ENCODE results near the gene TAS1R1.
A peak's percentile ranks its signal among the peaks of the same experiment; 100 is the strongest.

TAS1R1 gene

DNA sequence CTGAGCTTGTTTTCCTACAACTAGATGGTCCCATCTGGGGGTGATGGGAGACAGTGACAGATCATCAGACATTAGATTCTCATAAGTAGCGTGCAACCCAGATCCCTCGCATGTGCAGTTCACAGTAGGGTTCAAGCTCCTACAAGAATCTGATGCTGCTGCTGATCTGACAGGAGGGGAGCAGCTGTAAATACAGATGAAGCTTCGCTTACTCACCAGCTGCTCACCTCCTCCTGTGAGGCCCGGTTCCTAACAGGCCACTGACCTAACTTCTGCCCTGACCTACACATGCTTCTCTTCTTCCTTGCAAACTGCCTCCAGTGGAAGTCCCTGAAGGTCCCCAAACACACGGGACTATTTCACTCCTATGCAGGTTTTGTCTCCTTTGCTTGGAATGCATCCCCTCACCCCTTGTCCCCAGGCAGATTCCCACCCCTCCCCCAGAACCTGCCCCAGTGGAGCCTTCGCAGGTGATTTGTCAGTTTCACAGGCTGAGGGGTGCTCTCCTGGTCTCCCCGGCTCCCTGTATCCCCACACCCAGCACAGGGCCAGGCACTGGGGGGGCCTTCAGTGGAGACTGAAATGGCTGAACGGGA, 19.0 kb downstream of the TAS1R1 start:
- no peak for DNase-seq (ENCODE audit: low spot score)

DNA sequence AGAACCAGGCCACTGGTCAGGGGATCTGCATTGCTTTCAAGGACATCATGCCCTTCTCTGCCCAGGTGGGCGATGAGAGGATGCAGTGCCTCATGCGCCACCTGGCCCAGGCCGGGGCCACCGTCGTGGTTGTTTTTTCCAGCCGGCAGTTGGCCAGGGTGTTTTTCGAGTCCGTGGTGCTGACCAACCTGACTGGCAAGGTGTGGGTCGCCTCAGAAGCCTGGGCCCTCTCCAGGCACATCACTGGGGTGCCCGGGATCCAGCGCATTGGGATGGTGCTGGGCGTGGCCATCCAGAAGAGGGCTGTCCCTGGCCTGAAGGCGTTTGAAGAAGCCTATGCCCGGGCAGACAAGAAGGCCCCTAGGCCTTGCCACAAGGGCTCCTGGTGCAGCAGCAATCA, 19.7 kb downstream of the TAS1R1 start:
- DNase-seq (ENCODE audit: low spot score) = no peak

DNA sequence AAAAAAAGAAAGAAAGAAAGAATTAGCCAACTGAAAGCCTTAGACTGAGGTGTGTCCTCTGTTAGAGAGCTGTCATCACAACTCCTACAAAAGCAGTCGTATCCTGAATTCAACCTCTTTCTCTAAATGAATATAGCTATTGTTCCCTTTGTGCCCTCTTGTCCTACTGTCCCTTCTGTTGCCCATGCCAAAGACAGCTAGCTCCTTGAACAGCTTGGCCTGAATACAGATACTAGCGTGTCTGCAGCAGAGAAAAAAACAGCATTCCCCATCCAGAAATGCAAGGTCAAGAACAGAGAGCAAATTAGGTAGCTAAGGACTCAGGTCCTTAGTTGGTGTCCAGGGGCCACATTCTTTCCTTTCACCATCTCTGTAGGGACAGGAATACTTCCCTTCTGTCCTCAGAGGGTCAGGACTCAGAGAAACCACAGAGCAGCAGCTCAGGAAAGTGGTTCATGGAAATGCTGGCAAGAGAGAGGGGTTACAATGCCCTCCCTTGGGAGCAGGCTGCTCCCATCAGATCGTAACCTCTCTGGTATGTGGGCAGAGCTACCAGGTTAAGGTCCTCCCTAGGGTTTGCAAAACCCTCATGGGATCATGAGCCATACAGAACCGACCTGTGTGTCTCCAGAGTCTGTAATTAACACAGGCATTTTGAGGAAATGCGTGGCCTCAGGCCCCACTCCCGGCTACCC, 22.9 kb downstream of the TAS1R1 start:
- no peak for DNase-seq (ENCODE audit: low spot score)

DNA sequence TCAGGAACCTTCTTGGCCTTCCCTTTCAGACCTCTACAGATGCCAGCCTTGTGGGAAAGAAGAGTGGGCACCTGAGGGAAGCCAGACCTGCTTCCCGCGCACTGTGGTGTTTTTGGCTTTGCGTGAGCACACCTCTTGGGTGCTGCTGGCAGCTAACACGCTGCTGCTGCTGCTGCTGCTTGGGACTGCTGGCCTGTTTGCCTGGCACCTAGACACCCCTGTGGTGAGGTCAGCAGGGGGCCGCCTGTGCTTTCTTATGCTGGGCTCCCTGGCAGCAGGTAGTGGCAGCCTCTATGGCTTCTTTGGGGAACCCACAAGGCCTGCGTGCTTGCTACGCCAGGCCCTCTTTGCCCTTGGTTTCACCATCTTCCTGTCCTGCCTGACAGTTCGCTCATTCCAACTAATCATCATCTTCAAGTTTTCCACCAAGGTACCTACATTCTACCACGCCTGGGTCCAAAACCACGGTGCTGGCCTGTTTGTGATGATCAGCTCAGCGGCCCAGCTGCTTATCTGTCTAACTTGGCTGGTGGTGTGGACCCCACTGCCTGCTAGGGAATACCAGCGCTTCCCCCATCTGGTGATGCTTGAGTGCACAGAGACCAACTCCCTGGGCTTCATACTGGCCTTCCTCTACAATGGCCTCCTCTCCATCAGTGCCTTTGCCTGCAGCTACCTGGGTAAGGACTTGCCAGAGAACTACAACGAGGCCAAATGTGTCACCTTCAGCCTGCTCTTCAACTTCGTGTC, 23.7 kb downstream of the TAS1R1 start:
- no peak for DNase-seq (ENCODE audit: low spot score)

DNA sequence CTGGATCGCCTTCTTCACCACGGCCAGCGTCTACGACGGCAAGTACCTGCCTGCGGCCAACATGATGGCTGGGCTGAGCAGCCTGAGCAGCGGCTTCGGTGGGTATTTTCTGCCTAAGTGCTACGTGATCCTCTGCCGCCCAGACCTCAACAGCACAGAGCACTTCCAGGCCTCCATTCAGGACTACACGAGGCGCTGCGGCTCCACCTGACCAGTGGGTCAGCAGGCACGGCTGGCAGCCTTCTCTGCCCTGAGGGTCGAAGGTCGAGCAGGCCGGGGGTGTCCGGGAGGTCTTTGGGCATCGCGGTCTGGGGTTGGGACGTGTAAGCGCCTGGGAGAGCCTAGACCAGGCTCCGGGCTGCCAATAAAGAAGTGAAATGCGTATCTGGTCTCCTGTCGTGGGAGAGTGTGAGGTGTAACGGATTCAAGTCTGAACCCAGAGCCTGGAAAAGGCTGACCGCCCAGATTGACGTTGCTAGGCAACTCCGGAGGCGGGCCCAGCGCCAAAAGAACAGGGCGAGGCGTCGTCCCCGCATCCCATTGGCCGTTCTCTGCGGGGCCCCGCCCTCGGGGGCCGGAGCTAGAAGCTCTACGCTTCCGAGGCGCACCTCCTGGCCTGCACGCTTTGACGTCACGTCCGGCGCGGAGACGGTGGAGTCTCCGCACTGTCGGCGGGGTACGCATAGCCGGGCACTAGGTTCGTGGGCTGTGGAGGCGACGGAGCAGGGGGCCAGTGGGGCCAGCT, 24.4 kb downstream of the TAS1R1 start, which contains the start of gene ZBTB48:
Gene ZBTB48, plus strand, starts transcription at position 621 of the 745 bp plus-strand sequence. CDS start 616 bp downstream, outside the sequence.
- DNase-seq (ENCODE audit: low spot score) = peak; percentile 100

DNA sequence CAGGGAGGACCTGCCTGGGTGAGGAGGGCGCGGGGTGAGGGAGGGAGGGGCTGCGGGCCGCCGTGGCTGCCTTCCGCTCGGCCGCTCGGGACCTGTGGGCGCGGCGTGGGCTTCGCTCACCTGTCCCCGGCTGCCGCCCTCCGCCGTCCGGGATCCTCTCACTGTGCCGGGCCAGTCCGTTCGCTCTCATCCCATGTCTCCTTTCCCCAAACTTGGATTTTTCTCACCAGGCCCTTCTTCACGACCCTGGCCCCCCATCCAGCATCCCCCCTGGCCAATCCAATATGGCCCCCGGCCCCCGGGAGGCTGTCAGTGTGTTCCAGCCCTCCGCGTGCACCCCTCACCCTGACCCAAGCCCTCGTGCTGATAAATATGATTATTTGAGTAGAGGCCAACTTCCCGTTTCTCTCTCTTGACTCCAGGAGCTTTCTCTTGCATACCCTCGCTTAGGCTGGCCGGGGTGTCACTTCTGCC, 25.0 kb downstream of the TAS1R1 start:
- no peak for DNase-seq (ENCODE audit: low spot score)

DNA sequence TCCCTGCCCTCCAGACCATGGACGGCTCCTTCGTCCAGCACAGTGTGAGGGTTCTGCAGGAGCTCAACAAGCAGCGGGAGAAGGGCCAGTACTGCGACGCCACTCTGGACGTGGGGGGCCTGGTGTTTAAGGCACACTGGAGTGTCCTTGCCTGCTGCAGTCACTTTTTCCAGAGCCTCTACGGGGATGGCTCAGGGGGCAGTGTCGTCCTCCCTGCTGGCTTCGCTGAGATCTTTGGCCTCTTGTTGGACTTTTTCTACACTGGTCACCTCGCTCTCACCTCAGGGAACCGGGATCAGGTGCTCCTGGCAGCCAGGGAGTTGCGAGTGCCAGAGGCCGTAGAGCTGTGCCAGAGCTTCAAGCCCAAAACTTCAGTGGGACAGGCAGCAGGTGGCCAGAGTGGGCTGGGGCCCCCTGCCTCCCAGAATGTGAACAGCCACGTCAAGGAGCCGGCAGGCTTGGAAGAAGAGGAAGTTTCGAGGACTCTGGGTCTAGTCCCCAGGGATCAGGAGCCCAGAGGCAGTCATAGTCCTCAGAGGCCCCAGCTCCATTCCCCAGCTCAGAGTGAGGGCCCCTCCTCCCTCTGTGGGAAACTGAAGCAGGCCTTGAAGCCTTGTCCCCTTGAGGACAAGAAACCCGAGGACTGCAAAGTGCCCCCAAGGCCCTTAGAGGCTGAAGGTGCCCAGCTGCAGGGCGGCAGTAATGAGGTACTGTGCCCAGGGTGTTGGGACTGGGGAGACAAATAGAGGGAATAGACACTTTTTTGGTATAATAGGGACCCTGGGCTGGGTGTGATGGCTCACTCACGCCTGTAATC, 25.7 kb downstream of the TAS1R1 start:
- DNase-seq (ENCODE audit: low spot score) = no peak

DNA sequence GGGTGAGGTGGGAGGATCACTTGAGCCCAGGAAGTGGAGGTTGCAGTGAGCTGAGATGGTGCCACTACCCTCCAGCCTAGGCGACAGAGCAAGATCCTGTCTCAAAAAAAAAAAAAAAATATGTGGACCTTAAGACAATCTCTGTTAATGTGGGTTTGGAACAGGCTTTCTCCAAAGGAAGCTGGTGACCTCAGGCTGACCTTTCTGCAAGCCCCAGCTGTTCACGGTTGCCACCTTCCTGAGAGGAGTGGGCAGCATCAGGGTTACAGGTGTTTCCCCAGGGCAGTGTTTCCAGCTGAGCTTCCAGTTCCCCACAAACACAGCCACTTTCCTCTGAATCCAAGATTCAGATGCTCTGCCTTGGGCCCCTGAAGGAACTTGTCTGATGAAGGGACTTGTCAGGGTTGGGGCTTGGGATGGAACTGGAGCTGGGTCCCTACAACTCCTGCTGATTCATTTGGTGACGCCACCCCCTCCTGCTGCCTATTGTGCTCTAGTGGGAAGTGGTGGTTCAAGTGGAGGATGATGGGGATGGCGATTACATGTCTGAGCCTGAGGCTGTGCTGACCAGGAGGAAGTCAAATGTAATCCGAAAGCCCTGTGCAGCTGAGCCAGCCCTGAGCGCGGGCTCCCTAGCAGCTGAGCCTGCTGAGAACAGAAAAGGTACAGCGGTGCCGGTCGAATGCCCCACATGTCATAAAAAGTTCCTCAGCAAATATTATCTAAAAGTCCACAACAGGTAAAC, 26.6 kb downstream of the TAS1R1 start:
- no peak for DNase-seq (ENCODE audit: low spot score)

DNA sequence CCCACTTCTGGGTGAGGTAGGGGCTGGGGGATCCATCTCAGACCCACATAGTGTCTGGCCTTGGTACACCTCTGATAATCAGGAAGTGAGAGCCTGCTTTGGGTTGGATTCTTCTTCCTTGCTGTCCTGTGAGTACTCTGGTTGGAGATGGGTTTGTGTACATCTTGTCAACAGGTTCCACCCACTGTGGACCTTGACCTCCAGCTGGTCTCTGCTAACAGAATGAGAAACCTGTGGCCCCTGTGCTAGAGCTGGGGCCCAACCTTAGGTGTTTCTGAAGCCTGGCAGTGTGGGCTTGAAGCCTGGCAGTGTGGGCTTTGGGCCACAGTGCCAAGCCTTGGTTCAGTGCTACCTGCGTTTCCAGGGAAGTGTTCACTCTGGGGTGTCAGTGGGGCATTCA, 27.3 kb downstream of the TAS1R1 start:
- DNase-seq (ENCODE audit: low spot score) = no peak

DNA sequence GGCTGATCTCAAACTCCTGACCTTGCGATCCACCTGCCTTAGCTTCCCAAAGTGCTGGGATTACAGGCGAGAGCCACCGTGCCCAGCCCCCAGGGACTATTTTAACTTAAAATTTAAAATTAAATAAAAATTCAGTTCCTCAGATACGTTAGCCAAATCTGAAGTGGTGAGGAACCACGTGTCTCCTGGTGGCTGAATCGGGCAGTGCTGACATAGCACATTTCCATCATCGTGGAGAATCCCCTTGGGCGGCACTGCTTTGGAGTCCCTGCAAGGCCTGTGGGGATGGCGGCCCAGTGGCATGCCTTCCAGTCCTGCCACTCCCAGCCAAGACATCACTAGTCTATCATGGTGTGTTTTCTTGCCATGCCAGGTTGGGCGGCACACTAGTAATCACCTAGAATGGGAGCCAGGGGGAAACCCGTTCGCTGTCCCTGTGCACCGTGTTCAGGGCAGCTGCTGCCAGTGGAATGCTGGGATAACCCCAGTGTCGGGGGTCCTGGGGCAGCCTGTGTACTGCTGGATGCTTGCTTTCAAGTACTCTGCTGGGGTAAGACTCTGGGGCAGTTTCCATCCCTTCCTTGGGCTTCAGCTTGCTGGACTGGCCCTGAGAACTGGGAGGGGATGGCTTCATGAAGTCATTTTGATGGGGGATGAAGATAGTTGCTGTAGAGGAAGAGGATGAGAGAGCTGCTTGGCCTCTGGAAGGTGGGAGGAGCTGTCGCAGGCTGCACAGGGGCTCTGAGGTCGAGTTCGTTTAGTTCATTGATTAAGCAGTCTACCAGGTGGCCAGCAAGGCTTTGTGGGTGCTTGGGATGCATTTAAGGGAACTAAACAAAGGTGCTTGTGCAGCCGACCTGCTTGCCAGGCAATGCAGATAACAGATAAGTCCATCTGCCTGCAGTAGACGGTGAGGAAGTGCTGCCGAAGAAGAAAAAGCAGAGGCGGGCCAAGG, 29.3 kb downstream of the TAS1R1 start:
- DNase-seq (ENCODE audit: low spot score) = no peak

DNA sequence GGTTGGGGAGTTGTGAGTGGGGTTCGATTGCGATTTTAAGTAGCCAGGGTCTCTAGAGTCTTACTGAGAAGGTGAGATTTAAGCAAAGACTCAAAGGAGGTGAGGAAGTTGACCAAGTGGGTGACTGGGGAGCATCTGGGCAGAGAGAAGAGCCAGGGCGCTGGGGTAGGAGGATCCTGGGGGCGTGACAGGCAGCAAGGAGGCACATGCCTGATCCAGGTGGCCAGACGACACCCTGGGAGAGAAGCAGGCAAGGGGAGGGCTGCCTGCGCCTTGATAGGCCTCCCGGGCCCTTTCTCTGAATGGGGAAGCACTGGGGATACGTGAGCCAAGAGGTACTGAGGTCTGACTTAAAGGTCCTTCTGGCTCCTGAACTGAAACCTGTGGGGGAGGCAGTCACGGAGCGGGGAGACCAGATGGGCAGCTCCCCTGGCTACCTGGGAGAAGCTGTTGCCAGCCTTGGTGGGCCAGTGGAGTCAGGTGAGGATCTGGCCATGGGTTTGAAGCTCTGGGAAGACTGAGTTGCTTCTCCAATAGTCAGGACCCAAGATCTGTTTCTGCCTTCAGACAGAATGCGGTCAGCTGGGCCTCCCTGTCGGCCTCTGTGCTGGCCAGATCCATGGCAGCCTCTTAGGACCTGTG, 30.1 kb downstream of the TAS1R1 start:
- no peak for DNase-seq (ENCODE audit: low spot score)

DNA sequence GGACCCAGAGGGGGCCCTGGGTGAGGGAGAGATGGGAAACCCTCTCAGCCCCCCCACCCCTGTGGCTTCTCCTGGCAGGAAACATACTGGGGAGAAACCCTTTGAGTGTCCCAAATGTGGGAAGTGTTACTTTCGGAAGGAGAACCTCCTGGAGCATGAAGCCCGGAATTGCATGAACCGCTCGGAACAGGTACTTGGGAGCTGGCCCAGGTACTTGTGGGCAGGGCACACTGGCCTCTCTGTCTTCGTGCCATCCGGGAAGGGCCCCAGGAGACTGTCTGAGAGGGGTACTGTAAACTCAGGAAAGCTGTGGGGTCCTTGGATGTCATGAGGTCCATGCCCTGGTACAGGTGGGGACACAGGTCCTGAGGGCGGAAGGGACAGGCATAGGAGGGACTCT, 30.7 kb downstream of the TAS1R1 start:
- no peak for DNase-seq (ENCODE audit: low spot score)

DNA sequence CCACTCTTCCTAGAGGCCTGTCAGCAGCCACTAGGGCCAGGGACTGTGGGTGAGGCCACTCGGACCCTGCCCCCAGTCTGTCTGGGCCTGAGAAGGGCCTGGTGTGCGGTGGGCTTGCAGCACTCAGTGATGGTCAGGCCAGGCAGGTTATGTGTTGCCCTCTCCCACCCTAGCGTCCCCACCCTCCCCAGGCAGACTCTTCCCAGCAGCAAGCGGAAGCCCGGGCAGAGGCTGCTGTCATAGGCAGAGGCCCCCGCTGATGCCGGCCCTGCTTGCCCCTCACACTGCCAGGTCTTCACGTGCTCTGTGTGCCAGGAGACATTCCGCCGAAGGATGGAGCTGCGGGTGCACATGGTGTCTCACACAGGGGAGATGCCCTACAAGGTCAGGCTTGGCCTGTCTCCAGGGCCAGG, 31.3 kb downstream of the TAS1R1 start:
- no peak for DNase-seq (ENCODE audit: low spot score)

DNA sequence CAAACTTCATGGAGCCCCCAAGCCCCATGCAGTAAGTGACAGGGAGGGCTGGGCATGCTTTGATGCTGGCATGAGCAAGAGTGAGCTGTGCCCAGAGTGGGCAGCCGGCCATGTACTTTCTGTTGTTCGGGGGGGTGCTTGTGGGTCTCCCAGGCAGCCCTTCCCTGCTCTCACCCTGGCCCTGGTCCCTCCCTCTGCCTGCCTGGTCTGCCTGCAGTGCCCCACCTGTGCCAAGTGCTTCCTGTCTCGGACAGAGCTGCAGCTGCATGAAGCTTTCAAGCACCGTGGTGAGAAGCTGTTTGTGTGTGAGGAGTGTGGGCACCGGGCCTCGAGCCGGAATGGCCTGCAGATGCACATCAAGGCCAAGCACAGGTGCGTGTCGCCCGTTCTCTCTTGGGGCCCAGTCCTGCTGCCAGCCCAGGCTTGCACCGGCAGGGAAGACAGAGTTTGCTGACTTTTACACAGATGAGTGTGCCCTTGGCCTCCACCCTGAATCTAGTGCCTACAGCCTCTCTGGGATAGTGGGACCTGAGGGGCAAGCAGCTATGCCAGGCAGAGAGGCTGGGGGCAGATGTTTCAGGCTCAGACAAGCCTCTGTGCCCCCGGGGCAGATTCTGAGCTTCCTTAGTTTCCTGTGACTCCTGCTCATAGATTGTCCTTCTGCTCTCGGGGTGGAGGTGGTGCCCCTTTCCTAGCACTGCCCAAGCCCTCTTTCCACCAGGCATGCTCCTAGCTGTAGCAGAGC, 32.3 kb downstream of the TAS1R1 start:
- no peak for DNase-seq (ENCODE audit: low spot score)

DNA sequence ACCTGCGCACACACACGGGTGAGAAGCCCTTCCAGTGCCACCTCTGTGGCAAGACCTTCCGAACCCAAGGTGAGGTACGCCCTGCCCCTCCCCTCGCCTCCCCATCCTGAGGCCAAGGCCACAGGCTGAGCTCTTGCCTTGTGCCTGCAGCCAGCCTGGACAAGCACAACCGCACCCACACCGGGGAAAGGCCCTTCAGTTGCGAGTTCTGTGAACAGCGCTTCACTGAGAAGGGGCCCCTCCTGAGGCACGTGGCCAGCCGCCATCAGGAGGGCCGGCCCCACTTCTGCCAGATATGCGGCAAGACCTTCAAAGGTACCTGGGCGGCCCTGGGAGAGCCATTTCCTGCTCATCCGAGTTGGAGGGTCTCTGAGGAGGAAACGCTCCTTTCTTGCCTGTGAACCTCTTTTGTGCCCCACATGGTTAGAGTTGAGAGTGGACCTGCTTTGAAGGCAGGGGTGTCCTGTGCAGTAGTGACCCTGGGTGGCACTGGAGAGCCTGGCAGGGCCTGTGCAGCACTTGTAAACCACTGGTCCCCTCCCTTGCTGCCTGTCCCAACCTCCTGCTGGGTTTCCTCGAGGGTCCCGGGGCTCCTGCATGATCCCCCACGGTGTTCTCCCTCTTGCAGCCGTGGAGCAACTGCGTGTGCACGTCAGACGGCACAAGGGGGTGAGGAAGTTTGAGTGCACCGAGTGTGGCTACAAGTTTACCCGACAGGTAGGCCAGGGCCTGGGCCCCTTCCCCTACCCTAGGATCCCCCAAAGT, 33.2 kb downstream of the TAS1R1 start:
- DNase-seq (ENCODE audit: low spot score) = no peak

DNA sequence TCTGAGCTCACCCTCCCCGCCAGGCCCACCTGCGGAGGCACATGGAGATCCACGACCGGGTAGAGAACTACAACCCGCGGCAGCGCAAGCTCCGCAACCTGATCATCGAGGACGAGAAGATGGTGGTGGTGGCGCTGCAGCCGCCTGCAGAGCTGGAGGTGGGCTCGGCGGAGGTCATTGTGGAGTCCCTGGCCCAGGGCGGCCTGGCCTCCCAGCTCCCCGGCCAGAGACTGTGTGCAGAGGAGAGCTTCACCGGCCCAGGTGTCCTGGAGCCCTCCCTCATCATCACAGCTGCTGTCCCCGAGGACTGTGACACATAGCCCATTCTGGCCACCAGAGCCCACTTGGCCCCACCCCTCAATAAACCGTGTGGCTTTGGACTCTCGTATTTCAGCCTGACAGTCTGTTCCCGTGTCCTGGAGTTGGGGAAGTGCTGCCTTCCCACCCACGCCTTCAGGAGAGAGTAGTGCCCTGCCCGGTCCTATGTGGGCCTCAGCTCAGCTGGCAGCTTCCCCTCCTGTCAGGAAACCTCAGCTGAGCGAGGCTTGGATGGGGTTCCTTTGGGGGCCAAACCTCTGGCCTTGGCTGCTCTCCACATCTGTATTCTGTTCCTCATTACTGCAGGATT, 33.9 kb downstream of the TAS1R1 start:
- no peak for DNase-seq (ENCODE audit: low spot score)

DNA sequence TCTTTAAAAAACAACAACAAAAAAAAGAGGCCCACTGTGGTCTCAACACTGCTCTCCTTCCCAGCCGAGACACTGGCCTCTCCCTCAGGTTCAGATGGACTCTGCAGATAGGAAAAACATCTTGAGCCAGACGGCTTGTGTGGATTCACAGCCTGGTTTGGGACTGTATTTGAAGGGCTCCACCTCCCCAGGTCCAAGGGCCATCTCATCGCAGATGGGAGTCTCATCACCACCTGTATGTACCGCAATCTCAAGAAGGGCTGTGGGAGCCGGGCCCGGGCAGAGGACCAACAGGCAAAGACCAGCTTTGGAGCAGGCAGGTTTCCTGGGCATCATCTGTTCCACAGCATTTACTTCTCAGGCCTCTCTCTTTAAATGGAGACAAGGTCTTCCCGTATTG, 34.9 kb downstream of the TAS1R1 start:
- no peak for DNase-seq (ENCODE audit: low spot score)

Data from iPS-NIHi11 (cell line).